ENCODE measurements around the gene HLA-DOA.

DNA sequence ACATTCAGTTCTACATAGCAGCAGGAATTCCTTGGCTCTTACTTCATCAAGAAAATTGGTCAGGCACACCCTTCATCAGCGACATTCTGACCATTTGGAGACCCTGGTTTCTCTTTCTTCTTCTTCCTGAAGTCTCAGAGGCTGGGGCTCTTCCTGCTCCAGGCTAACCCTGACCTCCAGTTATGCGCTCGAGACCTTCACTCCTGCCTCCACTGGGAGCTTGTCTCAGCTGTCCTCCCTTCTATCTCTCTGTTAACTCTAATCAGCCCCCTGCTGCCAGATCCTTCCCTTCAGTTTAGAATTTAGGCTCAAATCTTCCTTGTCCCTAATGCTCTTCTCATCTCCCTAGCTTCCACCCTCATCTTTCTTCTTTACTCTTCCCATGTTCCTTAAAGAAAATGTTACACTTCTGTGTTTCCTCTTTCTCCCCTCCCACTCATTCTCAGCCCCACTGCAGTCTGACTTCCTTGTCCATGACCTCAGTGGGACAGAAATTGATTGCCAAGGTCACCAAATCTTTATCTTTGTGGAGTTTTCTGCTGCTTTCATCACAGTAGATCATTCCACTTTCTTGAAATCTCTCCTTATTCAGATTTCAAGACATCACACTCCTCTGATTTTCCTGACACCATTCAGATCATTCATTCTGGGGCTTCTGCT lies 8.4 kb upstream of the HLA-DOA start:
- TF ChIP-seq POLR2A (IDR thresholded peaks at IDR 0.05; ENCODE audit: control extremely low read depth in 1 of 2, low read depth in 2 of 2, low read length in 2 of 2), result no peak
- TF ChIP-seq, protein P1, sequence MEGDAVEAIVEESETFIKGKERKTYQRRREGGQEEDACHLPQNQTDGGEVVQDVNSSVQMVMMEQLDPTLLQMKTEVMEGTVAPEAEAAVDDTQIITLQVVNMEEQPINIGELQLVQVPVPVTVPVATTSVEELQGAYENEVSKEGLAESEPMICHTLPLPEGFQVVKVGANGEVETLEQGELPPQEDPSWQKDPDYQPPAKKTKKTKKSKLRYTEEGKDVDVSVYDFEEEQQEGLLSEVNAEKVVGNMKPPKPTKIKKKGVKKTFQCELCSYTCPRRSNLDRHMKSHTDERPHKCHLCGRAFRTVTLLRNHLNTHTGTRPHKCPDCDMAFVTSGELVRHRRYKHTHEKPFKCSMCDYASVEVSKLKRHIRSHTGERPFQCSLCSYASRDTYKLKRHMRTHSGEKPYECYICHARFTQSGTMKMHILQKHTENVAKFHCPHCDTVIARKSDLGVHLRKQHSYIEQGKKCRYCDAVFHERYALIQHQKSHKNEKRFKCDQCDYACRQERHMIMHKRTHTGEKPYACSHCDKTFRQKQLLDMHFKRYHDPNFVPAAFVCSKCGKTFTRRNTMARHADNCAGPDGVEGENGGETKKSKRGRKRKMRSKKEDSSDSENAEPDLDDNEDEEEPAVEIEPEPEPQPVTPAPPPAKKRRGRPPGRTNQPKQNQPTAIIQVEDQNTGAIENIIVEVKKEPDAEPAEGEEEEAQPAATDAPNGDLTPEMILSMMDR (IDR thresholded peaks at IDR 0.05; ENCODE audit: control extremely low read depth in 1 of 3, insufficient read depth in 1 of 3, low read depth in 1 of 3, low read length in 3 of 3), result no peak
- TF ChIP-seq KDM1A (IDR thresholded peaks at IDR 0.05; ENCODE audit: borderline replicate concordance, low read length), result no peak
- TF ChIP-seq CBX5 (IDR thresholded peaks at IDR 0.05; ENCODE audit: low read depth, low read length), result no peak

Data from H1 (cell line).